Measurements from ENCODE around the gene ATAT1. TPM values are rescaled to one million over a fixed set of nuclear protein-coding genes. Genes with fewer than 3 reads are reported as not detected.

ATAT1 gene
- total and polyA plus RNA-seq, 9 of the 15 experiments (the other 6 are each of a cell fraction or from before 2014, with no cell fraction given): 0.65 to 5.8 (median 1.6) TPM

DNA sequence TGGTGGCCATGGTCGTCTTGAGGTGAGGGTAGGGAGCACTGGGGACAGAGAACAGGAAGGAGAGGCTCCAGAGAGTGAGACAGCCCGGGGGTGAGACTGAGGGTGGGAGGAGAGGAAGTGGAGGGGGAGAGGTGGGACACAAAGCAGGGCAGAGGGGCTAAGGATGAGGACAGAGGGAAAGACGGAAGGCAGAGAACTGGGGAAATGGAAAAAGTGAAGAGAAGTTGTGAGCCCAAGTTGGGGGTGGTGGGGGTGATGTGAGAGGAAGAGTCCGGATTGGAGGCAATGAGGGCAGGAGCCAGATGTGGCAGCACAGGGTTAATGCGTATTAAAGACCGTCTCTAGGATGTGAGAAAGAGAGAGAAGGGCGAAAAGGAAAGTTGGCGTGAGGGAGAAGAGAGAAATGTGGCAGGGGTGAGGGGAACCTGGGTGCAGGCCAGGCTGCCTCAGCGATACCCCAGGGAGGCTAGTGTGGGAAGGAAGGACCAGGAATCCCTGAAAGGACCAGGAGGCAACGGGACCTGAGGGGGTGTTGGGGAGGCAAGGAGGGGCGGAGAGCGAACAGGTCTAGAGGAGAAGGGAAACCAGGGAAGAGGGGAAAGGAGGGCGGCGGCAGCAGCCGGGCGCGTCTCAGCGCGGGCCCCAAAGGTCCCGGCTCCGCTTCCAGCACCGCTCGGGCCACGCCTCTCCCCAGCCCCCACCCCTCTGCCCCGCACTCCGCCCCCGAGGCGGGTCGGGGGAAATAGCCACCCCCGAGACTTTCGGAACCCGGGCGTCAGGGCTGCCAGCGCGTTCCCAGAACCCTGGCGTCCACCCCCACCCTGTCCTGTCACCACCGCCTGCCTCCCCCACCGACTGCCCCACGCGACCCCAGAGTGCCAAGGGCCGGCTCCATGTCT, 59.6 kb downstream of the ATAT1 start, which contains the start of gene PPP1R18 (continued):
- peak; percentile 71; the same call in 1 of the 2 replicates for TF ChIP-seq ZBTB26 (CRISPR knock-in tag; IDR thresholded peaks at IDR 0.05)
- TF ChIP-seq MAZ (CRISPR knock-in tag; conservative IDR thresholded peaks at IDR 0.05 in 1 of 2, IDR thresholded peaks at IDR 0.05 in 1 of 2): peak in 1 of 2 experiments; percentile 61; a peak in 2 of 4 replicates
- TF ChIP-seq JUN (IDR thresholded peaks at IDR 0.05; ENCODE audit: borderline replicate concordance, low read depth, low read length): 0 out of 2 replicates have a peak, but pooled peaks have one; percentile 8
- TF ChIP-seq JUN (CRISPR knock-in tag; IDR thresholded peaks at IDR 0.05; ENCODE audit: borderline replicate concordance): no peak
- TF ChIP-seq ZC3H4 (CRISPR knock-in tag; IDR thresholded peaks at IDR 0.05; ENCODE audit: borderline replicate concordance): no peak; the same call in 1 of the 2 replicates
- peak; percentile 63; the same call in 1 of the 2 replicates for TF ChIP-seq GATAD2A (IDR thresholded peaks at IDR 0.05)
- TF ChIP-seq, protein P1, sequence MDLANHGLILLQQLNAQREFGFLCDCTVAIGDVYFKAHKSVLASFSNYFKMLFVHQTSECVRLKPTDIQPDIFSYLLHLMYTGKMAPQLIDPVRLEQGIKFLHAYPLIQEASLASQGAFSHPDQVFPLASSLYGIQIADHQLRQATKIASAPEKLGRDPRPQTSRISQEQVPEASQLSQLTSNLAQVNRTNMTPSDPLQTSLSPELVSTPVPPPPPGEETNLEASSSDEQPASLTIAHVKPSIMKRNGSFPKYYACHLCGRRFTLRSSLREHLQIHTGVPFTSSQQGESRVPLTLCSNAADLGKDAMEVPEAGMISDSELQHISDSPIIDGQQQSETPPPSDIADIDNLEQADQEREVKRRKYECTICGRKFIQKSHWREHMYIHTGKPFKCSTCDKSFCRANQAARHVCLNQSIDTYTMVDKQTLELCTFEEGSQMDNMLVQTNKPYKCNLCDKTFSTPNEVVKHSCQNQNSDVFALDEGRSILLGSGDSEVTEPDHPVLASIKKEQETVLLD (IDR thresholded peaks at IDR 0.05): peak; percentile 72; the same call in 1 of the 2 replicates
- no peak for TF ChIP-seq IRF9 (tag; IDR thresholded peaks at IDR 0.05)
- TF ChIP-seq KDM1A (IDR thresholded peaks at IDR 0.05): no peak
- TF ChIP-seq ZC3H8 (IDR thresholded peaks at IDR 0.05): no peak
- TF ChIP-seq CLOCK (CRISPR knock-in tag; IDR thresholded peaks at IDR 0.05; ENCODE audit: borderline replicate concordance): no peak
- peak in 1 of 2 experiments; percentile 15 for TF ChIP-seq E2F6 (IDR thresholded peaks at IDR 0.05; ENCODE audit: borderline replicate concordance in 1 of 2, extremely low read depth in 1 of 2, insufficient read depth in 1 of 2, insufficient read length in 1 of 2, low read depth in 1 of 2, low read length in 1 of 2, poor library complexity in 1 of 2, severe bottlenecking in 1 of 2)
- 0 out of 2 replicates have a peak, but pooled peaks have one; percentile 27 for TF ChIP-seq CC2D1A (IDR thresholded peaks at IDR 0.05)
- TF ChIP-seq, protein P2, sequence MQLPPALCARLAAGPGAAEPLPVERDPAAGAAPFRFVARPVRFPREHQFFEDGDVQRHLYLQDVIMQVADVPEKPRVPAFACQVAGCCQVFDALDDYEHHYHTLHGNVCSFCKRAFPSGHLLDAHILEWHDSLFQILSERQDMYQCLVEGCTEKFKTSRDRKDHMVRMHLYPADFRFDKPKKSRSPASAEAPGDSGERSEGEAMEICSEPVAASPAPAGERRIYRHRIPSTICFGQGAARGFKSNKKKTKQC (CRISPR knock-in tag; IDR thresholded peaks at IDR 0.05): 0 out of 2 replicates have a peak, but pooled peaks have one; percentile 41
- peak; percentile 46; the same call in 1 of the 2 replicates for TF ChIP-seq NFRKB (IDR thresholded peaks at IDR 0.05; ENCODE audit: low read depth)
- TF ChIP-seq STAG1 (CRISPR knock-in tag; IDR thresholded peaks at IDR 0.05; ENCODE audit: borderline replicate concordance): no peak
- no peak for TF ChIP-seq ZNF324 (CRISPR knock-in tag; IDR thresholded peaks at IDR 0.05)
- TF ChIP-seq ZNF274 (IDR thresholded peaks at IDR 0.05; ENCODE audit: borderline replicate concordance, low read depth, low read length): no peak

All from K562 (cell line).